ENCODE results near the gene VEZT.
"Not testable (repeated sequence)": the region's sequence is repeated elsewhere in the genome, so short reads cannot be mapped to it uniquely, and the experiment has no call there.

Gene VEZT

GRCh38 chr12:95217377-95218149 is at the start of gene VEZT, which contains the start of gene FGD6:
TSS of gene VEZT (plus strand) at chr12:95217807. CDS start at chr12:95217851, 44 bp downstream.
TSS of gene FGD6 (minus strand) at chr12:95217467. CDS start at chr12:95217240, 227 bp downstream.
- peak; percentile 96 to 98 for DNase-seq

GRCh38 chr12:95168746-95169145 is 48.9 kb upstream of the VEZT start:
- no peak for DNase-seq

- DNase-seq: no peak
Observed at GRCh38 chr12:95169368-95169767, 48.2 kb upstream of the VEZT start.

- no peak for DNase-seq
Observed at GRCh38 chr12:95173392-95174251, 44.0 kb upstream of the VEZT start.

GRCh38 chr12:95177201-95177768 is 40.3 kb upstream of the VEZT start:
- no peak for DNase-seq

- DNase-seq: no peak
Observed at GRCh38 chr12:95178136-95178535, 39.5 kb upstream of the VEZT start.

GRCh38 chr12:95179011-95179410 is 38.6 kb upstream of the VEZT start:
- no peak for DNase-seq

GRCh38 chr12:95181103-95181502 is 36.5 kb upstream of the VEZT start:
- DNase-seq: no peak

GRCh38 chr12:95182868-95183415 is 34.7 kb upstream of the VEZT start:
- no peak for DNase-seq

GRCh38 chr12:95184121-95184520 is 33.5 kb upstream of the VEZT start:
- no peak for DNase-seq

- DNase-seq: no peak
Observed at GRCh38 chr12:95185072-95185471, 32.5 kb upstream of the VEZT start.

GRCh38 chr12:95185854-95186253 is 31.8 kb upstream of the VEZT start:
- DNase-seq: no peak

GRCh38 chr12:95187865-95188415 is 29.7 kb upstream of the VEZT start:
- DNase-seq: no peak

GRCh38 chr12:95191060-95191696 is 26.4 kb upstream of the VEZT start:
- no peak for DNase-seq

- DNase-seq: no peak
Observed at GRCh38 chr12:95192271-95192670, 25.3 kb upstream of the VEZT start.

- no peak for DNase-seq
Observed at GRCh38 chr12:95193139-95193538, 24.5 kb upstream of the VEZT start.

- DNase-seq: no peak
Observed at GRCh38 chr12:95195122-95195521, 22.5 kb upstream of the VEZT start.

GRCh38 chr12:95196875-95197569 is 20.6 kb upstream of the VEZT start:
- not testable (repeated sequence) for DNase-seq

GRCh38 chr12:95197636-95198035 is 20.0 kb upstream of the VEZT start:
- no peak for DNase-seq

GRCh38 chr12:95198914-95199313 is 18.7 kb upstream of the VEZT start:
- no peak for DNase-seq

GRCh38 chr12:95200128-95200894 is 17.3 kb upstream of the VEZT start:
- DNase-seq: no peak

All from activated CD4-positive, alpha-beta T cell treated with anti-CD3 and anti-CD28 coated beads for 4 hours (primary cell).